IPS-NIHi7 (cell line): ENCODE measurements around the gene ARHGAP24.
"Not testable (repeated sequence)": the region's sequence is repeated elsewhere in the genome, so short reads cannot be mapped to it uniquely, and the experiment has no call there.

ENCODE experiments used
- DNase-seq: peaks from one replicate; pipeline ENCODE4 v3.0.0; 2012; ENCODE audit warnings: mixed read lengths; ENCODE audit errors: extremely low spot score

Gene ARHGAP24

GRCh38 chr4:85656759-85657505 lies 182.0 kb downstream of the ARHGAP24 start:
- no peak for DNase-seq

- DNase-seq, result no peak
These were observed 184.0 kb downstream of the ARHGAP24 start for GRCh38 chr4:85658766-85659439.

- no peak for DNase-seq
These were observed 184.8 kb downstream of the ARHGAP24 start for GRCh38 chr4:85659610-85660218.

GRCh38 chr4:85666625-85667024 lies 191.7 kb downstream of the ARHGAP24 start:
- DNase-seq, result not testable (repeated sequence)

GRCh38 chr4:85669204-85669603 lies 194.3 kb downstream of the ARHGAP24 start:
- DNase-seq, result no peak

- DNase-seq, result no peak
These were observed 195.1 kb downstream of the ARHGAP24 start for GRCh38 chr4:85669992-85670548.

- no peak for DNase-seq
These were observed 196.2 kb downstream of the ARHGAP24 start for GRCh38 chr4:85671120-85671519.

- no peak for DNase-seq
These were observed 197.2 kb downstream of the ARHGAP24 start for GRCh38 chr4:85672116-85672515.

- DNase-seq, result no peak
These were observed 198.0 kb downstream of the ARHGAP24 start for GRCh38 chr4:85672959-85673358.

GRCh38 chr4:85673540-85673939 lies 198.6 kb downstream of the ARHGAP24 start:
- no peak for DNase-seq

GRCh38 chr4:85675076-85676049 lies 200.4 kb downstream of the ARHGAP24 start:
- DNase-seq, result no peak

GRCh38 chr4:85676050-85676425 lies 201.1 kb downstream of the ARHGAP24 start:
- no peak for DNase-seq

GRCh38 chr4:85676850-85677590 lies 202.1 kb downstream of the ARHGAP24 start:
- no peak for DNase-seq

GRCh38 chr4:85681221-85681657 lies 206.3 kb downstream of the ARHGAP24 start:
- DNase-seq, result no peak

GRCh38 chr4:85681921-85682320 lies 207.0 kb downstream of the ARHGAP24 start:
- DNase-seq, result no peak

- DNase-seq, result no peak
These were observed 207.4 kb downstream of the ARHGAP24 start for GRCh38 chr4:85682391-85682790.

- DNase-seq, result no peak
These were observed 209.7 kb downstream of the ARHGAP24 start for GRCh38 chr4:85684676-85685075.

GRCh38 chr4:85686398-85686797 lies 211.4 kb downstream of the ARHGAP24 start:
- no peak for DNase-seq

- no peak for DNase-seq
These were observed 213.2 kb downstream of the ARHGAP24 start for GRCh38 chr4:85688055-85688740.

GRCh38 chr4:85696661-85697060 lies 221.7 kb downstream of the ARHGAP24 start:
- DNase-seq, result no peak
